ENCODE measurements around the gene RAB22A.

GRCh38 chr20:58407201-58407873, 97.8 kb downstream of the RAB22A start:
- TF ChIP-seq CTCF (IDR thresholded peaks at IDR 0.05 in 2 of 3, conservative IDR thresholded peaks at IDR 0.05 in 1 of 3; ENCODE audit: borderline replicate concordance in 1 of 3, insufficient read depth in 1 of 3, low read depth in 2 of 3, low read length in 2 of 3): no peak
- no peak for TF ChIP-seq CEBPB (IDR thresholded peaks at IDR 0.05; ENCODE audit: low read depth)

Measured in HCT116 (cell line).